ENCODE measurements around the gene PRKCB. TPM values are rescaled to one million over a fixed set of nuclear protein-coding genes. Genes with fewer than 3 reads are reported as not detected.

The PRKCB gene
- total and polyA plus RNA-seq, 2 experiments from 2014 or later: 3.7 to 16.4 TPM

- Histone ChIP-seq H3K4me2 (no peak overlapping the region), H4K20me1 (replicated peaks; ENCODE audit: insufficient read depth) (no peaks in the 10 kb centered on the region), H3K27me3 (ENCODE audit: insufficient read depth) (no peaks in the 10 kb centered on the region), H2AFZ (no peak overlapping the region), H3K27ac (ENCODE audit: low read depth) (no peak overlapping the region), H3K79me2 (replicated peaks; ENCODE audit: insufficient read depth) (no peaks in the 10 kb centered on the region), H3K9me2 (ENCODE audit: insufficient read depth) (no peaks in the 10 kb centered on the region), H3K4me1 (ENCODE audit: insufficient read depth) (no peaks in the 10 kb centered on the region), H3K36me3 (ENCODE audit: insufficient read depth) (no peaks in the 10 kb centered on the region), H3F3A (replicated peaks; ENCODE audit: low read depth) (no peaks in the 10 kb centered on the region), H3K4me3 (no peak overlapping the region)
- Mint-ChIP-seq H3K4me3 (no peak overlapping the region), H3K36me3 (ENCODE audit: low read depth) (no peaks in the 10 kb centered on the region; the same call in 2 of the 3 replicates), H3K9me3 (no peaks in the 10 kb centered on the region), H3K4me1 (peaks cover 9% of the 10 kb centered on the region; the same call in 2 of the 3 replicates), H3K27ac (no peak overlapping the region), H3K27me3 (ENCODE audit: insufficient read depth, low read depth, poor library complexity) (peaks cover 4% of the 10 kb centered on the region)
- DNase-seq (ENCODE audit: low spot score) (no peak), ATAC-seq (no peak)
- no peak for TF ChIP-seq POLR2AphosphoS5 (IDR thresholded peaks at IDR 0.05; ENCODE audit: low read depth)
- TF ChIP-seq NANOG (IDR thresholded peaks at IDR 0.05; ENCODE audit: borderline replicate concordance): no peak
- no peak for TF ChIP-seq ZNF114 (CRISPR knock-in tag; IDR thresholded peaks at IDR 0.05)
- no peak for TF ChIP-seq CREB1 (CRISPR knock-in tag; IDR thresholded peaks at IDR 0.05; ENCODE audit: low read depth)
- TF ChIP-seq ZNF462 (CRISPR knock-in tag; IDR thresholded peaks at IDR 0.05): no peak
- no peak for TF ChIP-seq REST (IDR thresholded peaks at IDR 0.05; ENCODE audit: unreplicated experiment)
- TF ChIP-seq ZNF331 (CRISPR knock-in tag; IDR thresholded peaks at IDR 0.05; ENCODE audit: low read depth): no peak
- TF ChIP-seq EZH2 (IDR thresholded peaks at IDR 0.05; ENCODE audit: low read depth, unreplicated experiment): no peak
- no peak for TF ChIP-seq EZH2phosphoT487 (IDR thresholded peaks at IDR 0.05; ENCODE audit: unreplicated experiment)
- TF ChIP-seq JUNB (IDR thresholded peaks at IDR 0.05; ENCODE audit: unreplicated experiment): no peak
- no peak for TF ChIP-seq ETS1 (IDR thresholded peaks at IDR 0.05)
- no peak for TF ChIP-seq STAT1 (IDR thresholded peaks at IDR 0.05; ENCODE audit: unreplicated experiment)
- no peak for TF ChIP-seq CTCF (conservative IDR thresholded peaks at IDR 0.05; ENCODE audit: low read depth in 2 of 2)
These were observed 356.2 kb downstream of the PRKCB start for GRCh38 chr16:24191876-24192402.
